Keratinocyte (primary cell): ENCODE measurements around the gene PRR13.

ENCODE experiments used
- EZH2 ChIP-seq: IDR thresholded peaks from one replicate; pipeline ENCODE4 v1.6.1; 2012; ENCODE audit warnings: inconsistent platforms, mild to moderate bottlenecking, low read length, moderate library complexity
- TF ChIP-seq, protein P1 (sequence below), 3 experiments: IDR thresholded peaks in 1 of 3; conservative IDR thresholded peaks in 1 of 3; optimal IDR thresholded peaks in 1 of 3; 2 replicates in 2 of 3; 3 replicates in 1 of 3; pipeline versions ENCODE3 to v1.5.1; 2011; ENCODE audit warnings: low read length in 3 of 3, mild to moderate bottlenecking in 3 of 3, moderate library complexity in 2 of 3, control low read depth in 1 of 3, inconsistent platforms in 1 of 3; ENCODE audit not compliant: insufficient read depth in 2 of 3; ENCODE audit errors: extremely low read depth in 1 of 3

DNA sequence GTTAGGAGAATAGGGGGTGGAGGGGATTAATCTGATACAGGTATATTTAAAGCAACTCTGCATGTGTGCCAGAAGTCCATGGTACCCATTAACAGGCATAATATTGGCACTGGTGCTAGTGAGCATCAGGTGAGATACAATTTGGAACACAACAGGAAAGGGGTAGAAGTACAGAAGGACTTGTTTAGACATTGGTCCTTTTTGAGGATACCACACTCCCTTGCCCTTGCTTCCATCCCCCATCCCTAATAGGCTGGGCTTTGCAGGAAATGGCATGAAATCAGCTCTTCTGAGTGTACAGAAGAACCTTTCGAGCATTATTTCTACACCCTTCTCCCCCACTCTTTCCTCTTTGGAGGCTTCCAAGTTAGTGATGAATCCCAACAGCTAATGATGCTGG is 26.7 kb downstream of the PRR13 start:
- TF ChIP-seq, protein P1, sequence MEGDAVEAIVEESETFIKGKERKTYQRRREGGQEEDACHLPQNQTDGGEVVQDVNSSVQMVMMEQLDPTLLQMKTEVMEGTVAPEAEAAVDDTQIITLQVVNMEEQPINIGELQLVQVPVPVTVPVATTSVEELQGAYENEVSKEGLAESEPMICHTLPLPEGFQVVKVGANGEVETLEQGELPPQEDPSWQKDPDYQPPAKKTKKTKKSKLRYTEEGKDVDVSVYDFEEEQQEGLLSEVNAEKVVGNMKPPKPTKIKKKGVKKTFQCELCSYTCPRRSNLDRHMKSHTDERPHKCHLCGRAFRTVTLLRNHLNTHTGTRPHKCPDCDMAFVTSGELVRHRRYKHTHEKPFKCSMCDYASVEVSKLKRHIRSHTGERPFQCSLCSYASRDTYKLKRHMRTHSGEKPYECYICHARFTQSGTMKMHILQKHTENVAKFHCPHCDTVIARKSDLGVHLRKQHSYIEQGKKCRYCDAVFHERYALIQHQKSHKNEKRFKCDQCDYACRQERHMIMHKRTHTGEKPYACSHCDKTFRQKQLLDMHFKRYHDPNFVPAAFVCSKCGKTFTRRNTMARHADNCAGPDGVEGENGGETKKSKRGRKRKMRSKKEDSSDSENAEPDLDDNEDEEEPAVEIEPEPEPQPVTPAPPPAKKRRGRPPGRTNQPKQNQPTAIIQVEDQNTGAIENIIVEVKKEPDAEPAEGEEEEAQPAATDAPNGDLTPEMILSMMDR (optimal IDR thresholded peaks at IDR 0.05 in 1 of 3, IDR thresholded peaks at IDR 0.05 in 1 of 3, conservative IDR thresholded peaks at IDR 0.05 in 1 of 3; ENCODE audit: extremely low read depth in 1 of 3, insufficient read depth in 2 of 3, low read length in 3 of 3) = no peak
- TF ChIP-seq EZH2 = no peak
